Measurements from ENCODE around the gene C3orf20. TPM values are rescaled to one million over a fixed set of nuclear protein-coding genes. Genes with fewer than 3 reads are reported as not detected.

Gene C3orf20
- total and polyA plus RNA-seq, 2 experiments from 2014 or later = not detected

DNA sequence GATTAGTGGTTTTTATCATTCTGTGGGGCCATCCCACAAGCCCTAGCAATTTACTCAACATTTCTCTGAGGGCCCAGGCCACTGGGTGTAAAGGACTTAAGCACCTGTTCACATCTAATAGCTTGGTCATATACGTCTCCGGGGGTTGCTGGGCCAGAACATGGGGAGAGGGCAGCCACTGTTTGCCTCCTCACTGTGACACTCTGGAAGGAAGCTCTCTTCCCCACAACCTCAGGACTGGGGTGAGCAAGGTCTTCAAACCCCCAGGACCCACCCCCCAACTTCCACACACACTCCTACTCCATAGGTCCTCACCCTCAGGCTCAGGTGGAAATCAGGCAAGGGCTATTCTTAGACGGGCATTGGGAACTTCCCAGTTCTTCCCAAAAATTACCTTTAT, 28.9 kb downstream of the C3orf20 start:
- H3K4me1 ChIP-seq (ENCODE audit: insufficient read depth) = no peaks in the 10 kb centered on the region
- H4K20me1 ChIP-seq (replicated peaks; ENCODE audit: insufficient read depth) = no peaks in the 10 kb centered on the region
- Mint-ChIP-seq H3K4me1 (no peaks in the 10 kb centered on the region), H3K36me3 (ENCODE audit: low read depth) (no peaks in the 10 kb centered on the region), H3K4me3 (no peak overlapping the region), H3K9me3 (no peaks in the 10 kb centered on the region), H3K27ac (no peak overlapping the region), H3K27me3 (ENCODE audit: insufficient read depth, low read depth, poor library complexity) (peaks cover 2% of the 10 kb centered on the region)
- DNase-seq (ENCODE audit: low spot score) (no peak), ATAC-seq (no peak)
- H3K4me3 ChIP-seq = no peak overlapping the region
- H3F3A ChIP-seq (replicated peaks; ENCODE audit: low read depth) = no peaks in the 10 kb centered on the region
- no peaks in the 10 kb centered on the region for H3K79me2 ChIP-seq (replicated peaks; ENCODE audit: insufficient read depth)
- no peak overlapping the region for H3K27ac ChIP-seq (ENCODE audit: low read depth)
- H3K27me3 ChIP-seq (ENCODE audit: insufficient read depth) = no peaks in the 10 kb centered on the region
- H2AFZ ChIP-seq = no peak overlapping the region
- H3K9me2 ChIP-seq (ENCODE audit: insufficient read depth) = no peaks in the 10 kb centered on the region
- TF ChIP-seq, protein P1, sequence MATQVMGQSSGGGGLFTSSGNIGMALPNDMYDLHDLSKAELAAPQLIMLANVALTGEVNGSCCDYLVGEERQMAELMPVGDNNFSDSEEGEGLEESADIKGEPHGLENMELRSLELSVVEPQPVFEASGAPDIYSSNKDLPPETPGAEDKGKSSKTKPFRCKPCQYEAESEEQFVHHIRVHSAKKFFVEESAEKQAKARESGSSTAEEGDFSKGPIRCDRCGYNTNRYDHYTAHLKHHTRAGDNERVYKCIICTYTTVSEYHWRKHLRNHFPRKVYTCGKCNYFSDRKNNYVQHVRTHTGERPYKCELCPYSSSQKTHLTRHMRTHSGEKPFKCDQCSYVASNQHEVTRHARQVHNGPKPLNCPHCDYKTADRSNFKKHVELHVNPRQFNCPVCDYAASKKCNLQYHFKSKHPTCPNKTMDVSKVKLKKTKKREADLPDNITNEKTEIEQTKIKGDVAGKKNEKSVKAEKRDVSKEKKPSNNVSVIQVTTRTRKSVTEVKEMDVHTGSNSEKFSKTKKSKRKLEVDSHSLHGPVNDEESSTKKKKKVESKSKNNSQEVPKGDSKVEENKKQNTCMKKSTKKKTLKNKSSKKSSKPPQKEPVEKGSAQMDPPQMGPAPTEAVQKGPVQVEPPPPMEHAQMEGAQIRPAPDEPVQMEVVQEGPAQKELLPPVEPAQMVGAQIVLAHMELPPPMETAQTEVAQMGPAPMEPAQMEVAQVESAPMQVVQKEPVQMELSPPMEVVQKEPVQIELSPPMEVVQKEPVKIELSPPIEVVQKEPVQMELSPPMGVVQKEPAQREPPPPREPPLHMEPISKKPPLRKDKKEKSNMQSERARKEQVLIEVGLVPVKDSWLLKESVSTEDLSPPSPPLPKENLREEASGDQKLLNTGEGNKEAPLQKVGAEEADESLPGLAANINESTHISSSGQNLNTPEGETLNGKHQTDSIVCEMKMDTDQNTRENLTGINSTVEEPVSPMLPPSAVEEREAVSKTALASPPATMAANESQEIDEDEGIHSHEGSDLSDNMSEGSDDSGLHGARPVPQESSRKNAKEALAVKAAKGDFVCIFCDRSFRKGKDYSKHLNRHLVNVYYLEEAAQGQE (IDR thresholded peaks at IDR 0.05; ENCODE audit: unreplicated experiment) = no peak
- TF ChIP-seq POLR2AphosphoS5 (IDR thresholded peaks at IDR 0.05; ENCODE audit: low read depth) (no peak), ETS1 (IDR thresholded peaks at IDR 0.05) (no peak)
- H3K4me2 ChIP-seq = no peak overlapping the region
- H3K36me3 ChIP-seq (ENCODE audit: insufficient read depth) = no peaks in the 10 kb centered on the region

GRCh38 chr3:14706096-14706495, 31.2 kb downstream of the C3orf20 start:
- Mint-ChIP-seq H3K4me3 (no peak overlapping the region), H3K4me1 (no peaks in the 10 kb centered on the region), H3K36me3 (ENCODE audit: low read depth) (no peaks in the 10 kb centered on the region), H3K9me3 (no peaks in the 10 kb centered on the region), H3K27me3 (ENCODE audit: insufficient read depth, low read depth, poor library complexity) (peaks cover 2% of the 10 kb centered on the region), H3K27ac (no peak overlapping the region)
- Histone ChIP-seq H3F3A (replicated peaks; ENCODE audit: low read depth) (no peaks in the 10 kb centered on the region), H3K27ac (ENCODE audit: low read depth) (no peak overlapping the region), H3K4me1 (ENCODE audit: insufficient read depth) (no peaks in the 10 kb centered on the region), H3K4me2 (no peak overlapping the region), H3K79me2 (replicated peaks; ENCODE audit: insufficient read depth) (no peaks in the 10 kb centered on the region), H3K36me3 (ENCODE audit: insufficient read depth) (no peaks in the 10 kb centered on the region), H3K27me3 (ENCODE audit: insufficient read depth) (no peaks in the 10 kb centered on the region), H3K9me2 (ENCODE audit: insufficient read depth) (no peaks in the 10 kb centered on the region), H4K20me1 (replicated peaks; ENCODE audit: insufficient read depth) (no peaks in the 10 kb centered on the region), H2AFZ (no peak overlapping the region), H3K4me3 (no peak overlapping the region)
- DNase-seq (ENCODE audit: low spot score) (no peak), ATAC-seq (no peak)
- no peak for TF ChIP-seq NANOG (IDR thresholded peaks at IDR 0.05; ENCODE audit: borderline replicate concordance)
- no peak for TF ChIP-seq ZNF114 (CRISPR knock-in tag; IDR thresholded peaks at IDR 0.05)
- TF ChIP-seq, protein P2, sequence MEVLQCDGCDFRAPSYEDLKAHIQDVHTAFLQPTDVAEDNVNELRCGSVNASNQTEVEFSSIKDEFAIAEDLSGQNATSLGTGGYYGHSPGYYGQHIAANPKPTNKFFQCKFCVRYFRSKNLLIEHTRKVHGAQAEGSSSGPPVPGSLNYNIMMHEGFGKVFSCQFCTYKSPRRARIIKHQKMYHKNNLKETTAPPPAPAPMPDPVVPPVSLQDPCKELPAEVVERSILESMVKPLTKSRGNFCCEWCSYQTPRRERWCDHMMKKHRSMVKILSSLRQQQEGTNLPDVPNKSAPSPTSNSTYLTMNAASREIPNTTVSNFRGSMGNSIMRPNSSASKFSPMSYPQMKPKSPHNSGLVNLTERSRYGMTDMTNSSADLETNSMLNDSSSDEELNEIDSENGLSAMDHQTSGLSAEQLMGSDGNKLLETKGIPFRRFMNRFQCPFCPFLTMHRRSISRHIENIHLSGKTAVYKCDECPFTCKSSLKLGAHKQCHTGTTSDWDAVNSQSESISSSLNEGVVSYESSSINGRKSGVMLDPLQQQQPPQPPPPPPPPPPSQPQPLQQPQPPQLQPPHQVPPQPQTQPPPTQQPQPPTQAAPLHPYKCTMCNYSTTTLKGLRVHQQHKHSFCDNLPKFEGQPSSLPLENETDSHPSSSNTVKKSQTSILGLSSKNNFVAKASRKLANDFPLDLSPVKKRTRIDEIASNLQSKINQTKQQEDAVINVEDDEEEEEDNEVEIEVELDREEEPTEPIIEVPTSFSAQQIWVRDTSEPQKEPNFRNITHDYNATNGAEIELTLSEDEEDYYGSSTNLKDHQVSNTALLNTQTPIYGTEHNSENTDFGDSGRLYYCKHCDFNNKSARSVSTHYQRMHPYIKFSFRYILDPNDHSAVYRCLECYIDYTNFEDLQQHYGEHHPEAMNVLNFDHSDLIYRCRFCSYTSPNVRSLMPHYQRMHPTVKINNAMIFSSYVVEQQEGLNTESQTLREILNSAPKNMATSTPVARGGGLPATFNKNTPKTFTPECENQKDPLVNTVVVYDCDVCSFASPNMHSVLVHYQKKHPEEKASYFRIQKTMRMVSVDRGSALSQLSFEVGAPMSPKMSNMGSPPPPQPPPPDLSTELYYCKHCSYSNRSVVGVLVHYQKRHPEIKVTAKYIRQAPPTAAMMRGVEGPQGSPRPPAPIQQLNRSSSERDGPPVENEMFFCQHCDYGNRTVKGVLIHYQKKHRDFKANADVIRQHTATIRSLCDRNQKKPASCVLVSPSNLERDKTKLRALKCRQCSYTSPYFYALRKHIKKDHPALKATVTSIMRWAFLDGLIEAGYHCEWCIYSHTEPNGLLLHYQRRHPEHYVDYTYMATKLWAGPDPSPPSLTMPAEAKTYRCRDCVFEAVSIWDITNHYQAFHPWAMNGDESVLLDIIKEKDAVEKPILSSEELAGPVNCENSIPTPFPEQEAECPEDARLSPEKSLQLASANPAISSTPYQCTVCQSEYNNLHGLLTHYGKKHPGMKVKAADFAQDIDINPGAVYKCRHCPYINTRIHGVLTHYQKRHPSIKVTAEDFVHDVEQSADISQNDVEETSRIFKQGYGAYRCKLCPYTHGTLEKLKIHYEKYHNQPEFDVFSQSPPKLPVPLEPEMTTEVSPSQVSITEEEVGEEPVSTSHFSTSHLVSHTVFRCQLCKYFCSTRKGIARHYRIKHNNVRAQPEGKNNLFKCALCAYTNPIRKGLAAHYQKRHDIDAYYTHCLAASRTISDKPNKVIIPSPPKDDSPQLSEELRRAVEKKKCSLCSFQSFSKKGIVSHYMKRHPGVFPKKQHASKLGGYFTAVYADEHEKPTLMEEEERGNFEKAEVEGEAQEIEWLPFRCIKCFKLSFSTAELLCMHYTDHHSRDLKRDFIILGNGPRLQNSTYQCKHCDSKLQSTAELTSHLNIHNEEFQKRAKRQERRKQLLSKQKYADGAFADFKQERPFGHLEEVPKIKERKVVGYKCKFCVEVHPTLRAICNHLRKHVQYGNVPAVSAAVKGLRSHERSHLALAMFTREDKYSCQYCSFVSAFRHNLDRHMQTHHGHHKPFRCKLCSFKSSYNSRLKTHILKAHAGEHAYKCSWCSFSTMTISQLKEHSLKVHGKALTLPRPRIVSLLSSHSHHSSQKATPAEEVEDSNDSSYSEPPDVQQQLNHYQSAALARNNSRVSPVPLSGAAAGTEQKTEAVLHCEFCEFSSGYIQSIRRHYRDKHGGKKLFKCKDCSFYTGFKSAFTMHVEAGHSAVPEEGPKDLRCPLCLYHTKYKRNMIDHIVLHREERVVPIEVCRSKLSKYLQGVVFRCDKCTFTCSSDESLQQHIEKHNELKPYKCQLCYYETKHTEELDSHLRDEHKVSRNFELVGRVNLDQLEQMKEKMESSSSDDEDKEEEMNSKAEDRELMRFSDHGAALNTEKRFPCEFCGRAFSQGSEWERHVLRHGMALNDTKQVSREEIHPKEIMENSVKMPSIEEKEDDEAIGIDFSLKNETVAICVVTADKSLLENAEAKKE (CRISPR knock-in tag; IDR thresholded peaks at IDR 0.05) = no peak
- TF ChIP-seq POLR2AphosphoS5 (IDR thresholded peaks at IDR 0.05; ENCODE audit: low read depth) = no peak
- TF ChIP-seq JUNB (IDR thresholded peaks at IDR 0.05; ENCODE audit: unreplicated experiment) = no peak
- TF ChIP-seq EZH2 (IDR thresholded peaks at IDR 0.05; ENCODE audit: low read depth, unreplicated experiment) = no peak
- TF ChIP-seq ETS1 (IDR thresholded peaks at IDR 0.05) = no peak
- TF ChIP-seq EZH2phosphoT487 (IDR thresholded peaks at IDR 0.05; ENCODE audit: unreplicated experiment) = no peak
- no peak for TF ChIP-seq ZNF331 (CRISPR knock-in tag; IDR thresholded peaks at IDR 0.05; ENCODE audit: low read depth)
